Endothelial cell of umbilical vein (primary cell): ENCODE results near the gene ZBTB20. TPM values are rescaled to one million over a fixed set of nuclear protein-coding genes. Genes with fewer than 3 reads are reported as not detected.

Source experiments
- BruUV-seq: library from RNA; stranded (reverse); fragments of 400-500 nt; replicated peaks from 2 replicates; lab custom pipeline; 2021; lab: Mats Ljungman, UMichigan
- CTCF ChIA-PET: fragments of 300-600, 350-600 bp; sonication (Branson Sonifier 250); formaldehyde crosslinking; loops from one replicate; lab custom pipeline; 2021; ENCODE audit warnings: antibody characterized with exemption, inconsistent platforms; lab: Charles Lee
- POLR2A ChIA-PET: fragments of 300-600, 350-600 bp; sonication (Branson Sonifier 250); formaldehyde crosslinking; loops from one replicate; lab custom pipeline; 2021; ENCODE audit warnings: antibody characterized with exemption, inconsistent platforms; lab: Charles Lee
- DNase-seq: peaks from one replicate; pipeline ENCODE4 v3.0.0-alpha.2; 2011; ENCODE audit warnings: low read depth, low spot score
- FAIRE-seq: peaks from 2 replicates; lab custom pipeline; 2011; peaks lifted over from hg19 to GRCh38; lab: Jason Lieb, UNC
- H2AFZ ChIP-seq: 2 replicates; pipeline ENCODE4 v1.6.0; 2012; ENCODE audit warnings: low read depth, low read length, control low read depth, inconsistent platforms
- H3K27ac ChIP-seq: 2 replicates; pipeline ENCODE4 v1.5.1; 2011; ENCODE audit warnings: low read depth, mild to moderate bottlenecking, control low read depth, low read length, moderate library complexity; ENCODE audit not compliant: insufficient read depth
- H3K27me3 ChIP-seq, 2 experiments: 2 replicates each; pipeline versions ENCODE4 v1.6.0 to v1.6.1; 2011; ENCODE audit warnings: low read length in 2 of 2, mixed read lengths in 1 of 2; ENCODE audit not compliant: control insufficient read depth in 2 of 2, insufficient read depth in 2 of 2
- H3K36me3 ChIP-seq, 2 experiments: 2 replicates in 1 of 2; 3 replicates in 1 of 2; pipeline ENCODE4 v1.5.1; 2011; ENCODE audit warnings: low read length in 2 of 2, mild to moderate bottlenecking in 1 of 2, moderate library complexity in 1 of 2; ENCODE audit not compliant: control insufficient read depth in 2 of 2, insufficient read depth in 2 of 2; ENCODE audit errors: extremely low read depth in 1 of 2
- H3K4me1 ChIP-seq: 3 replicates; pipeline ENCODE4 v1.5.1; 2011; ENCODE audit warnings: mild to moderate bottlenecking, low read length; ENCODE audit not compliant: control insufficient read depth, insufficient read depth; ENCODE audit errors: extremely low read depth
- H3K4me2 ChIP-seq: 2 replicates; pipeline ENCODE4 v1.6.1; 2011; ENCODE audit warnings: low read length, control low read depth, mixed read lengths; ENCODE audit not compliant: insufficient read depth
- H3K4me3 ChIP-seq, 3 experiments: fragments of 200-600 bp in 1 of 3; sonication (generic), shearing (Covaris generic) in 1 of 3; replicated peaks in 1 of 3; 2 replicates each; pipeline ENCODE4 v1.5.1; 2011 to 2016; ENCODE audit warnings: control low read depth in 3 of 3, low read length in 3 of 3, mild to moderate bottlenecking in 2 of 3, inconsistent platforms in 1 of 3, low read depth in 1 of 3, moderate library complexity in 1 of 3; ENCODE audit not compliant: insufficient read depth in 1 of 3
- H3K79me2 ChIP-seq: 2 replicates; pipeline ENCODE4 v1.6.0; 2012; ENCODE audit warnings: low read length, inconsistent platforms; ENCODE audit not compliant: control insufficient read depth, insufficient read depth
- H3K9ac ChIP-seq: replicated peaks from 2 replicates; pipeline ENCODE3; 2011; ENCODE audit warnings: low read length, control low read depth; ENCODE audit not compliant: insufficient read depth; ENCODE audit errors: extremely low read depth
- H3K9me1 ChIP-seq: replicated peaks from 3 replicates; pipeline ENCODE4 v1.6.0; 2011; ENCODE audit warnings: mild to moderate bottlenecking, low read length; ENCODE audit not compliant: control insufficient read depth, insufficient read depth; ENCODE audit errors: extremely low read depth
- H3K9me3 ChIP-seq: replicated peaks from 2 replicates; pipeline ENCODE4 v1.5.1; 2012; ENCODE audit warnings: low read length, inconsistent platforms; ENCODE audit not compliant: control insufficient read depth, insufficient read depth
- H4K20me1 ChIP-seq: replicated peaks from 2 replicates; pipeline ENCODE3; 2011; ENCODE audit warnings: mild to moderate bottlenecking, low read length; ENCODE audit not compliant: control insufficient read depth, insufficient read depth; ENCODE audit errors: extremely low read depth
- CTCF ChIP-seq, 2 donors: IDR thresholded peaks; 1 replicate in 1 of 2; 2 replicates in 1 of 2; pipeline ENCODE4 v1.5.1; 2011; ENCODE audit warnings: low read length in 2 of 2, mild to moderate bottlenecking in 2 of 2, moderate library complexity in 2 of 2, control low read depth in 1 of 2, inconsistent platforms in 1 of 2, low read depth in 1 of 2; ENCODE audit not compliant: insufficient read depth in 1 of 2; ENCODE audit errors: extremely low read depth in 1 of 2
- FOS ChIP-seq: IDR thresholded peaks from 2 replicates; pipeline ENCODE4 v1.6.1; 2011; ENCODE audit warnings: mild to moderate bottlenecking, low read length, moderate library complexity, borderline replicate concordance; ENCODE audit not compliant: insufficient read depth
- GATA2 ChIP-seq: IDR thresholded peaks from 2 replicates; pipeline ENCODE4 v1.7.0; 2011; ENCODE audit warnings: low read depth, mild to moderate bottlenecking, moderate library complexity, mixed read lengths, low read length; ENCODE audit not compliant: insufficient read length, insufficient read depth
- JUN ChIP-seq: IDR thresholded peaks from 2 replicates; pipeline ENCODE4 v1.6.1; 2011; ENCODE audit warnings: borderline replicate concordance, low read depth; ENCODE audit not compliant: insufficient read length, insufficient read depth
- MAX ChIP-seq: IDR thresholded peaks from 2 replicates; pipeline ENCODE4 v1.6.1; 2011; ENCODE audit not compliant: insufficient read depth, insufficient read length
- MYC ChIP-seq: IDR thresholded peaks from one replicate; pipeline ENCODE4 v1.6.1; 2011; ENCODE audit warnings: mild to moderate bottlenecking, low read depth, low read length
- POLR2A ChIP-seq: IDR thresholded peaks from 2 replicates; pipeline ENCODE4 v1.6.1; 2012; ENCODE audit warnings: low read depth, mild to moderate bottlenecking, control low read depth, low read length
- POLR2AphosphoS5 ChIP-seq: IDR thresholded peaks from 2 replicates; pipeline ENCODE4 v1.6.1; 2012; ENCODE audit warnings: low read depth, mild to moderate bottlenecking, control low read depth, low read length, moderate library complexity; ENCODE audit not compliant: insufficient read depth
- dilution Hi-C: fragments of 300-500 bp; cut with MboI; formaldehyde crosslinking; loops from one replicate; pipeline ENCODE4 v1.15.0; 2019; ENCODE audit warnings: low sequenced_read_pairs; ENCODE audit not compliant: extremely low pct_ligation_motif_present
- intact Hi-C: fragments of 100-400 bp; cut with micrococcal nuclease; formaldehyde crosslinking; loops from one replicate; pipeline ENCODE4 v1.10.0; 2022
- polyA plus RNA-seq, 4 experiments: library from polyadenylated mRNA; depleted of rRNA in 3 of 4; stranded (reverse) in 3 of 4; unstranded in 1 of 4; fragments of >200 nt; gene quantifications; 2 replicates each; pipeline versions ENCODE4 v1.2.1 to v1.2.3, GENCODE V29; 2011 to 2012; ENCODE audit warnings: missing spikeins in 1 of 4
- total RNA-seq: library from RNA; stranded (reverse); gene quantifications from 2 replicates; pipeline ENCODE4 v1.2.3, GENCODE V29; 2021

The ZBTB20 gene
- total and polyA plus RNA-seq, 2 donors (not counting 3 experiments of a cell fraction or from before 2014, with no cell fraction given): 2.1 to 20.5 TPM

- DNase-seq (peak; percentile 16), FAIRE-seq (no peak)
- Histone ChIP-seq H3K27ac (no peak overlapping the region), H3K36me3 (no peaks in the 10 kb centered on the region), H4K20me1 (no peaks in the 10 kb centered on the region), H3K4me3 (no peak overlapping the region), H3K9ac (no peak overlapping the region), H3K4me2 (no peak overlapping the region), H2AFZ (no peak overlapping the region), H3K9me1 (no peaks in the 10 kb centered on the region), H3K9me3 (no peaks in the 10 kb centered on the region), H3K79me2 (no peaks in the 10 kb centered on the region), H3K27me3 (no peaks in the 10 kb centered on the region), H3K4me1 (peaks cover 3% of the 10 kb centered on the region)
- intact Hi-C loops (loop anchor here (10.0 kb wide), 2 partner anchors 567 to 677 kb away; no protein-coding TSS in a partner anchor), dilution Hi-C loops (no loop called here)
- no TSS peak for BruUV-seq
- ChIA-PET CTCF (interaction anchor here (1.9 to 3.4 kb wide), 2 partner anchors 28 kb away, joined by 5 to 23 read pairs; no protein-coding TSS in a partner anchor), POLR2A (no interaction called here)
- TF ChIP-seq POLR2A: no peak
- TF ChIP-seq CTCF (IDR thresholded peaks at IDR 0.05; ENCODE audit: extremely low read depth in 1 of 2, insufficient read depth in 1 of 2, low read depth in 1 of 2, low read length in 2 of 2): no peak
- TF ChIP-seq FOS: no peak
- TF ChIP-seq MAX: no peak
- no peak for TF ChIP-seq GATA2
- no peak for TF ChIP-seq MYC
- TF ChIP-seq POLR2AphosphoS5: no peak
- TF ChIP-seq JUN: peak; percentile 17
Measured at GRCh38 chr3:114411811-114412803, 735.0 kb downstream of the ZBTB20 start.
